ENCODE measurements around the gene KRTAP4-7.
"Not testable (repeated sequence)": the region's sequence is repeated elsewhere in the genome, so short reads cannot be mapped to it uniquely, and the experiment has no call there.

DNA sequence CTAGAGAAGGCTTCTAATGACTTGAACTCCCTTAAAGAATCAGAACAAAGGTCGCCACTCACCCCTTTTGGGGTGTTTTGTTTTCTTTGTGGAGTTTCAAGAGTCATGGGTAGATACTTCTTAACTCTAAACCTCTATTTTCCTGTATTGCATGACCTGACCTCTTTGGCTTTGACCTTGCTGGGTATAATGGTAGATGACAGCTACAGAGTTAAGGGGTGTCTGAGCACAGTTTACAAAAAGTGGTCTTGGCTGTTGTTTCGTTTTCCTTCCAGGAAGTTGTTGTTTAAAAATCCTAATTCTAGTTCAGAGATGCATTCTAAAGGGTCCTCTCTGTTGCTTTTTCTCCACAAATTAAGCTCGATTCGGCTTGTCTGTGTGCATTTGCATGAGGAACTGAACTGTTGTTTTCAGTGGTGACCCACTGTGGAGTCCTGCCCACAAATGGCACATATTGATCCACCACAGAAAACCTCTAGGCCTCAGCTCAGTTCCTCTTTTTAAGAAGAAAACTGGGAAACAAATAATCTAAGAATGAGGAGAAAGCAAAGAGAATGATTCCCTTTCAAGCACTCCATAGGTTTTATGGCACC lies 4.9 kb downstream of the KRTAP4-7 start:
- not testable (repeated sequence) for TF ChIP-seq CTCF (IDR thresholded peaks at IDR 0.05; ENCODE audit: insufficient read depth, low read length, poor library complexity, severe bottlenecking); EZH2phosphoT487 (conservative IDR thresholded peaks at IDR 0.05; ENCODE audit: low read length)

Data from SU-DHL-6 (cell line).